Glutamatergic neuron (in vitro differentiated cells): ENCODE data around the gene TACO1. TPM values are rescaled to one million over a fixed set of nuclear protein-coding genes. Genes with fewer than 3 reads are reported as not detected.

Experiments used
- DNase-seq: peaks from one replicate; pipeline ENCODE4 v3.0.0; 2022
- H3K27ac Mint-ChIP-seq: one replicate; pipeline ENCODE4 v1.8.0; 2020; ENCODE audit warnings: mild to moderate bottlenecking, mixed read lengths, inconsistent platforms; ENCODE audit not compliant: unreplicated experiment
- H3K27me3 Mint-ChIP-seq: one replicate; pipeline ENCODE4 v1.8.0; 2020; ENCODE audit warnings: mild to moderate bottlenecking, moderate library complexity, mixed read lengths, inconsistent platforms; ENCODE audit not compliant: unreplicated experiment
- H3K36me3 Mint-ChIP-seq: one replicate; pipeline ENCODE4 v1.8.0; 2020; ENCODE audit warnings: mild to moderate bottlenecking, mixed read lengths, inconsistent platforms; ENCODE audit not compliant: unreplicated experiment
- H3K4me1 Mint-ChIP-seq: one replicate; pipeline ENCODE4 v1.8.0; 2020; ENCODE audit warnings: mild to moderate bottlenecking, low read depth, mixed read lengths, inconsistent platforms; ENCODE audit not compliant: unreplicated experiment
- H3K4me3 Mint-ChIP-seq: one replicate; pipeline ENCODE4 v1.8.0; 2020; ENCODE audit warnings: mild to moderate bottlenecking, mixed read lengths, inconsistent platforms; ENCODE audit not compliant: unreplicated experiment
- H3K9me3 Mint-ChIP-seq: one replicate; pipeline ENCODE4 v1.8.0; 2020; ENCODE audit warnings: mild to moderate bottlenecking, moderate library complexity, mixed read lengths, inconsistent platforms; ENCODE audit not compliant: unreplicated experiment
- total RNA-seq: library from RNA; stranded (reverse); fragmentation: NEBNext Ultra II Directional; extraction: Animal tissue kit (Norgen Biotek cat#: 25700); gene quantifications from one replicate; pipeline ENCODE4 v1.2.1, GENCODE V29; 2021; ENCODE audit not compliant: unreplicated experiment
- TF ChIP-seq, protein P1 (sequence below): fragments of 200-600 bp; sonication (generic); IDR thresholded peaks from one replicate; pipeline ENCODE4 v1.5.0; 2021; ENCODE audit not compliant: partially characterized antibody, unreplicated experiment

Gene TACO1
- total RNA-seq, 1 donor from 2014 or later = 23.2 TPM

DNA sequence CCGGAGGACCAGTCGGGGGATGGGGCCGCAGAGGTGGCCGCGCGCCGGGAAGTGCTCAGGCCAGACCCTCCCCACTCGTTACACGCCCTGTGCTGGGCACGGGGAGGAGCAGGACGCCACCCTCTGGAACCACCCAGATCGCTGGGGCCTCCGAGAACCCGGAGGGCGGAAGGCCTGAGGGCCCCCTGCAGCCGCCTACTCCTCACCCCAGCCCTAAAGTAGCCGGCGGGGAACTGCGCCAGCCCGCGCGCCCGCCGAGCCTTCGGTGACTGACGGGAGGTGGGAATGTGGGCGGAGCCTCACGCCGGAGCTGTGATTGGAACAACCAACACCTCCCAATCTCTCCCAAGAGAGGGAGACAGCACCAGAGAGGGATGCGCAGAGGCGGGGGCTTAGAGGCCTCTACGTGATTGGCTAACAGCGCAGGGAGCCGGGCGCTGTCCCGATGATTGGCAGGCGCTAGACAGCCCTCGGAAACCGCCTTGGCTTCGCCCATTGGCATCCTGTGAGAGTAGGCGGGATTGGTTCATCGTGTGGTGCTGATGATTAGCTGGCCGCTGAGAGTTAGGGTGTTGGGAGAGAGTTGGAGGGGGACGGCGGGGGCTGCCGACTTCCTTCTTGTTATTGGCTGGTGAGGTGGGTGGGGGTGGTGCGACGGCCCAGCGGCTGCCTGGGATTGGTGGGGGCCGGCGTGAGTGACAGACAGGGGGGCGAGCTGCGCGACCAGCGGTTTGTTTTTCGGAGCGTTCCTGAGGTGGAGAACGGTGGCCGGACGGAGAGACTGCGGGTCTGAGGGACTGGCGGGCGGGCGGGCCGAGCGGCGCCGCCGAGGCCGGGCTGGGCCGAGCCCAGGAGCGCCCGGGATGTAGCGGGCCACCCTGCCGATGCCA, 21.2 kb downstream of the TACO1 start, which contains the start of gene MAP3K3:
MAP3K3 (plus strand) TSS at position 734 of the 890 bp plus-strand sequence. CDS start 343 bp downstream, outside the sequence.
- peaks cover 10% of the 10 kb centered on the region for H3K9me3 Mint-ChIP-seq
- peaks cover 10% of the 10 kb centered on the region for H3K27me3 Mint-ChIP-seq
- DNase-seq = peak; percentile 98
- peak within 1 kb of the TSS; percentile 94 for H3K4me3 Mint-ChIP-seq
- peak within 1 kb of the TSS; percentile 81 for H3K27ac Mint-ChIP-seq
- H3K36me3 Mint-ChIP-seq = no peaks in the 10 kb centered on the region
- peaks cover 14% of the 10 kb centered on the region for H3K4me1 Mint-ChIP-seq
- TF ChIP-seq, protein P1, sequence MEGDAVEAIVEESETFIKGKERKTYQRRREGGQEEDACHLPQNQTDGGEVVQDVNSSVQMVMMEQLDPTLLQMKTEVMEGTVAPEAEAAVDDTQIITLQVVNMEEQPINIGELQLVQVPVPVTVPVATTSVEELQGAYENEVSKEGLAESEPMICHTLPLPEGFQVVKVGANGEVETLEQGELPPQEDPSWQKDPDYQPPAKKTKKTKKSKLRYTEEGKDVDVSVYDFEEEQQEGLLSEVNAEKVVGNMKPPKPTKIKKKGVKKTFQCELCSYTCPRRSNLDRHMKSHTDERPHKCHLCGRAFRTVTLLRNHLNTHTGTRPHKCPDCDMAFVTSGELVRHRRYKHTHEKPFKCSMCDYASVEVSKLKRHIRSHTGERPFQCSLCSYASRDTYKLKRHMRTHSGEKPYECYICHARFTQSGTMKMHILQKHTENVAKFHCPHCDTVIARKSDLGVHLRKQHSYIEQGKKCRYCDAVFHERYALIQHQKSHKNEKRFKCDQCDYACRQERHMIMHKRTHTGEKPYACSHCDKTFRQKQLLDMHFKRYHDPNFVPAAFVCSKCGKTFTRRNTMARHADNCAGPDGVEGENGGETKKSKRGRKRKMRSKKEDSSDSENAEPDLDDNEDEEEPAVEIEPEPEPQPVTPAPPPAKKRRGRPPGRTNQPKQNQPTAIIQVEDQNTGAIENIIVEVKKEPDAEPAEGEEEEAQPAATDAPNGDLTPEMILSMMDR = no peak

GRCh38 chr17:63622574-63623390, 22.1 kb downstream of the TACO1 start:
- Mint-ChIP-seq H3K27me3 (peaks cover 10% of the 10 kb centered on the region), H3K4me1 (peaks cover 14% of the 10 kb centered on the region), H3K36me3 (no peaks in the 10 kb centered on the region), H3K4me3 (peak overlapping the region; percentile 94), H3K9me3 (peaks cover 10% of the 10 kb centered on the region), H3K27ac (peak overlapping the region; percentile 81)
- peak; percentile 80 for DNase-seq
- TF ChIP-seq, protein P1 = no peak

GRCh38 chr17:63623786-63624530, 23.3 kb downstream of the TACO1 start:
- TF ChIP-seq, protein P1 = no peak
- H3K4me1 Mint-ChIP-seq = peaks cover 14% of the 10 kb centered on the region
- H3K4me3 Mint-ChIP-seq = peak overlapping the region; percentile 94
- peaks cover 10% of the 10 kb centered on the region for H3K9me3 Mint-ChIP-seq
- peaks cover 10% of the 10 kb centered on the region for H3K27me3 Mint-ChIP-seq
- no peak overlapping the region for H3K27ac Mint-ChIP-seq
- no peaks in the 10 kb centered on the region for H3K36me3 Mint-ChIP-seq
- DNase-seq = no peak

- H3K9me3 Mint-ChIP-seq = peaks cover 8% of the 10 kb centered on the region
- TF ChIP-seq, protein P1 = no peak
- no peak overlapping the region for H3K27ac Mint-ChIP-seq
- no peaks in the 10 kb centered on the region for H3K36me3 Mint-ChIP-seq
- H3K27me3 Mint-ChIP-seq = peaks cover 10% of the 10 kb centered on the region
- peaks cover 14% of the 10 kb centered on the region for H3K4me1 Mint-ChIP-seq
- DNase-seq = no peak
- H3K4me3 Mint-ChIP-seq = peak overlapping the region; percentile 94
Observed at GRCh38 chr17:63624531-63624880, 23.8 kb downstream of the TACO1 start.
